Gastroesophageal sphincter (tissue), 3 donors: ENCODE measurements around the gene NFIX.

Source experiments
- CTCF ChIP-seq, 4 experiments: fragments of 200-600 bp in 2 of 4; fragments of 450-650 bp in 2 of 4; sonication (generic) in 1 of 4; IDR thresholded peaks; one replicate each; pipeline ENCODE4 v1.5.1; 2017 to 2019; ENCODE audit warnings: antibody characterized with exemption in 4 of 4, mild to moderate bottlenecking in 2 of 4, moderate library complexity in 2 of 4
- EP300 ChIP-seq: sonication (generic); formaldehyde crosslinking; IDR thresholded peaks from one replicate; pipeline ENCODE4 v1.6.1; 2017; ENCODE audit warnings: antibody characterized with exemption, mild to moderate bottlenecking

- TF ChIP-seq CTCF (IDR thresholded peaks at IDR 0.05) (no peak), EP300 (no peak)
Observed at GRCh38 chr19:13115936-13116281, 120.6 kb downstream of the NFIX start.
